Measurements from ENCODE around the gene FETUB.
"Not testable (repeated sequence)": the region's sequence is repeated elsewhere in the genome, so short reads cannot be mapped to it uniquely, and the experiment has no call there.

FETUB gene

DNA sequence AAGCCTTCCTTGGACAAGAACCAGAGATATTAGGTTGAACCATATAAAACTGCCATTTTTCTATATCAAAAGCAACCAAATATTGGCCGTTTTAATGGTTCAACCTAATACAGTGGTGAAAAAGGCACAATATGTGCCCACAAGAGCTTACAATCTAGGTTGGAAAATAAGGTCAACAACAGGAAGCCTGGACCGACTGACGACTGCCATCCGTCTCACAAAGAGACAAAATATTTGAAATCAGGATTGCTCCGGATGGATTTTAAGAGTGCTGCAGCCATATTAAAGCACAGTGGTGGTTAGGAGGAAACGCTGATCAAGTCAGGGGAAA is 26.0 kb upstream of the FETUB start:
- no peak for DNase-seq

DNA sequence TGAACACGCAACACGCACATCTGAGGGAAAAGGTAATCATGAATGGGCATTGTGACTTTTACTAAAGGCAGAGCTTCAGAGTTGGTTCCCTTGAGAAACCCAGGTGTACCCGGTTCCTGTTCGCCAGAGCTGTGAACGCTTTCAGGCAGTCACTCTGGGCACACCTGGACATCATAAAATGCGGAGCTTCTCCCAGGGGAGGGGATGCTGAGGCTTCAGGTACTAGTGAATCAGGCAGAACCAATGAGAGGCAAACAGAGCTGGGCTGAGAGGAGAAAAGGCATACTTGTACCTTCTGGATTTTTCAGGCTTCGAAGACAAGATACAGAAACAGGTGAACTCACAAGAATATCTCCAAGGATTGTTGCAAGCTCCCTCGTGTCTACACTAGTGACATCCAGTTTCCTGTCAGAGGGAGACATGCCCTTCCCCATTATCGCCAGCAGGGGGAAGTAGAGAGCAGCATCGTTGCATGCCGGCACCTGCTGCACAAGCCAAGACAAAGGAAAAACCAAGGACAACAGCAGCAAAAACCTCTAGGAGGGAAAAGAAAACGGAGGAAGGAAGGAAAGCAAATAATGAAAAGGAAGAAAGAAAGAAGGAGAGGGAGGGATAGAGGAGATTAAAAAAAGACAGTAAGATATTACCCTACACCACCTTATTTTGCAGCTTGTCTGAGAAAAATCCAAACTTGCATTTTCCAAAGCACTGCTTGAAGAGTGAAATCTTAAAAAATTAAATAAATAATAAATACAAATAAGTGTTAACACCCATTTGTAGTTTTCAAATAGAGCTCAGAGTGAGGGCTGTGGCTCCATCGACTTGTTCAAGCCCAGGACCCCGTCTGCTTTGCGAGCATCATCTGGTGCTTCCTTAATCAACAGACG is 25.4 kb upstream of the FETUB start:
- peak; percentile 75 to 81 for DNase-seq

DNA sequence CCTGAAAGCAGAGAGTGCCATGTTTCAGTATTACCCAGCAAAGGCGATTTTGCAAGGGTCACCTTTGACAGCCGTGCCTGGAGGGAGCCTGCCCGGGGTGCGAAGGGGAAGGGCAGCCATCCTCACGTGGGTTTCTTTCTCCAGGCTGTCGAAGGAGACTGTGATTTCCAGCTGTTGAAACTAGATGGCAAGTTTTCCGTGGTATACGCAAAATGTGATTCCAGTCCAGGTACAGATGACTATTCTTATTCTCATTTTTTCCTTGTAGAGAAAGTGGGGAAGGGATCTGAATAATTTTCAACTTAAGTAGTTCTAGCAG is 23.9 kb upstream of the FETUB start:
- no peak for DNase-seq

DNA sequence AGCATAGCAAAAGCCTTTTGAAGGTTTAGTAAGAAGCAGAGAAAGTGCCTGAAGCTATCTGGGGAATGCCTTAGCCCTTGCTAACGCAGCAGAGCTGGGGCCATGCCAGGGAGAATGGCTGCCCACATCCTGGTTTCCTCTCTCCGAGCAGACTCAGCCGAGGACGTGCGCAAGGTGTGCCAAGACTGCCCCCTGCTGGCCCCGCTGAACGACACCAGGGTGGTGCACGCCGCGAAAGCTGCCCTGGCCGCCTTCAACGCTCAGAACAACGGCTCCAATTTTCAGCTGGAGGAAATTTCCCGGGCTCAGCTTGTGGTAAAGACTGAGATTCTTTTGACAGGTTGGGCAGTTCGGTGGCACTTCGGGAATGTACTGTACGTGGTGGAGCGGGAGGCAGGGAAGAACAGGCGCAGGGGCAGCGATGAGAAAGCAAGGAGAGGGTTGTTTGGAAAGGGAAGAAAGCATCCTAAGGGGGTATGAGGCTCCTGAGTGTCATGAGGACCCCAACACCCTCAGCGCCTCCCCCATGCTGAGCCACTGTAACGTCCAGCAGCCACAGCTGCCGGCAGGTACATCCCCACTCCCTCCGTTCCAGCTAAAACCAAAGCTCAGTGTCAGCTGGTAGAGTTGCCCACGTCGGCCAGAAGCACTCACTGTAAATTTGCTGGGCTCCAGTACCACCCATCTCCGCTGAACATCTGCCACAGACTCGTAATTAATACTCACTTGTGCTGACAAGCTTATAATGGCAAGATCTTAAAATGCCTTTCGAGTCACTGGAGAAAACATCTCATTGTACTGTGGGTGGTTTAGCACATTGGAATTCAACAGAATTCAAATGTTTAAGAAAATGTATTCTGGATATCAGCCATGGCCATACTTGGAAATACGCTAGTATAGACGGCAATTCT is 22.9 kb upstream of the FETUB start:
- DNase-seq = peak; percentile 88 to 89

DNA sequence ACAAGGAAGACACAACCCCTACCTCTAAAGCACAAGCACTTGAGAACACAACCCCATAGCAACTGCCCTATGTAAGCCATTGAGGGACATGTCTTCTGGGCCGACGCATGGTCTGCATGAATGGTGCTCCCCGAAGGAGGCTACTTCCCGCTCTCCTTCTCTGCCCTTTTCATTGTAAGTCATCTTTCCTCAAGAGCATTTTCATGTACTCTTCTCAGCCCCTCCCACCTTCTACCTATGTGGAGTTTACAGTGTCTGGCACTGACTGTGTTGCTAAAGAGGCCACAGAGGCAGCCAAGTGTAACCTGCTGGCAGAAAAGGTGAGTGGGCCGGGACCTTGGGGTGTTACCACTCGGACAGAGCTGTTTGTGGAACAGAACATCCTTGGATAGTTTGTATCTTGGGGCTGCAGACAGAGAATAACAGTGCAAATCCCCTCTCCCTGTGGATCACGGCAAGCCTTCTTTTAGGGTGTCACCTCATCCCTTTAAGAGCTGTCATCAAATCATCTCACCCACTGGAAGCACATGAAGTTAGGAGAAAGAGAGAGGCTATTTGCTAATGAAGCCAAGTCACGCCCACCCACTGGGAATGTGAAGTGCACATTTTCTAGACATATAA is 21.8 kb upstream of the FETUB start:
- DNase-seq = no peak

DNA sequence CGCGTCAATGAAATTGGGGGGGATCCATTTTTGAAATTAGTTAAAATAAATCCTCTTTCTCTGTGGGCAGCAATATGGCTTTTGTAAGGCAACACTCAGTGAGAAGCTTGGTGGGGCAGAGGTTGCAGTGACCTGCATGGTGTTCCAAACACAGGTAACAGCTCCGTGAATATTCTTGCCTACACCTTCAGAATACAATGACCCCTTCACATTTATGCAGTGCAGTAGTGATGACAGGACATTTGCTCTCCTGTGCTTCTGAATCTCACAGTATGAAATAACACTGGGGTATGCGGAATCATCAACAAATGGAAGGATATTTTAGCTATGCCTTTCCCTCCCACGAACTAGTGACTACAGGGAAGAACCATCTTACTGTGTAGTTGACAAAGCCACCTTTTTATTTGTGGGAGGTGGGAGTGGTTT is 20.4 kb upstream of the FETUB start:
- no peak for DNase-seq

DNA sequence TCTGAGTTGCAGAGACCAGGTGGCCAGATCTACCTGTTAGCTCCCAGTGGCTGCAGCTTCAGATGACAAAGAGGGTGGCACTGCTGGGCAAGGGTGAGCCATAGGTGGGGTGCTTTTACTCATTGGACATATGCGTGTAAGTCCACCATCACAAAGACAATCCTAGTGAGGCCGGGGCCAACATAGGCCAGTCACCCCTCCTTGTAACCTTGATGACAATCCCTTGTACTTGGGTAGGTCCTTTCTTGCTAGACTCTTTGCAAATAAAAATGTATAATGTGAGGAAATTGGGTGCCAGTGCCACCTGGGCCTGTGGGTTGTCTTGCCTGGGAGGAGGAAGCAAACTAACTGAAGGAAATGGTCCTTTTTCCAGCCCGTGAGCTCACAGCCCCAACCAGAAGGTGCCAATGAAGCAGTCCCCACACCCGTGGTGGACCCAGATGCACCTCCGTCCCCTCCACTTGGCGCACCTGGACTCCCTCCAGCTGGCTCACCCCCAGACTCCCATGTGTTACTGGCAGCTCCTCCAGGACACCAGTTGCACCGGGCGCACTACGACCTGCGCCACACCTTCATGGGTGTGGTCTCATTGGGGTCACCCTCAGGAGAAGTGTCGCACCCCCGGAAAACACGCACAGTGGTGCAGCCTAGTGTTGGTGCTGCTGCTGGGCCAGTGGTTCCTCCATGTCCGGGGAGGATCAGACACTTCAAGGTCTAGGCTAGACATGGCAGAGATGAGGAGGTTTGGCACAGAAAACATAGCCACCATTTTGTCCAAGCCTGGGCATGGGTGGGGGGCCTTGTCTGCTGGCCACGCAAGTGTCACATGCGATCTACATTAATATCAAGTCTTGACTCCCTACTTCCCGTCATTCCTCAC is 19.7 kb upstream of the FETUB start:
- no peak for DNase-seq

DNA sequence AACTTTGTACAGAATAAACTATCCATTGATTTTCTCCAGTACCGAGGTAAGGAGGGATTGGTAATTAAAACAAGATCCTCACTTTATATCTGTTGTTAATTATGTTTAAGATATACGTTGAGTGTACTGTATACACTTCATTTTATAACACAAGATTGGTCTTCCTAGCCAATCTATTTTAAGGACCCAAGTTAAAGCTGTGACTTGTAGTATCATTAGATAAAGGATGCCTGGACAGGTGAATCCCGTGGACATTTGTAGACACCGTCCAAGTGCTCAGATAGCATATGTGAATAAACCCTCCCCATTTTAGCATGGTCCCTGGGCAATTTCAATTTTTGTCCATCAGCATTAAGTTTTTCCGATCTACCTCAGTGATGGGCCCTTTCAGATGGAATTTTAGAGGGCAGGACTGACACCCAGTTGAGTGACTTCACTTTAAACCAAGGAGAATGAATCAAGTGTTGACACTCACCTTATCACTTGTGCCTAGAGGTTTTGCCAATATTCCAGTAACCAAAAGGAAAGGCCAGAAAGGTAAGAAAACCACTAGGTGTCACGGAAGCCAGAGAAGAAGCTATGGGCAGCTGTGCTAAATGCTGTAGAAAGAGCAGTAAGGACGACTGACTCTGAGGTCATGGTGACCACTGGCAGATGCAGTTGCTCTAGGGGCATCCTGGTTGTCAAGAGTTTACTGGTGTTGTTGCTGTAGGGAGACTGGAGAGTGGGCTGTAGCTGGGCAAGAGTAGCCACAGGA is 18.1 kb upstream of the FETUB start:
- no peak for DNase-seq

DNA sequence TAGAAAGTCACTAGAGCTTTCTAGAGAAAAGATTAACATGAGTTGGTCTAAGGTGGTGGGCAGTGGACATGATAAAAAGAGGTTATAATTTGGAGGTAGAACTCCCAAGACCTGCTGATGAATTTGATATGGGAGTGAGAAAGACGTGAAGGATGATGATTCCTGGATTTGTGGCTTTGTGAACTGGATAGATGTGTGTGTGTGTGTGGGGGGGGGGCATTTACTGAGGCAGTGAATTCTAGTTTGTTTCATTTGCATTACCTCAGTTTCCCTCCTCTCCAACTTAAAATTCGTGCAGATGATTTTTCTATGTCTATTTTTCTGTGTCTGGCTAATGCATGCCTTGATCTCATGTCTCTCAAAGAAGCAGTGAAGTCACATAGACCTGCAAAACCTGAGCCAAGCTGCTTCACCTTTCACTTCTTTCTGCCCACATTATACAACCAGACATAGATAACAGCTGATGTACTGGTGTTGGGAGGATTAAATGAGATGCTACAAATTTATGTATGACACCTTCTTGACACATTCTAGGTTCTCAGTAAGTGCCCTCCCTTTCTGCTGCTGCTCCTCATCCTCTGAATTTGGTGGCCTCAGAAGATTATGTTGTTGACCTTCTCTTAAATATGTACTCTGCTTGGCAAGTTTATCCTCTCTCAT is 17.4 kb upstream of the FETUB start:
- no peak for DNase-seq

DNA sequence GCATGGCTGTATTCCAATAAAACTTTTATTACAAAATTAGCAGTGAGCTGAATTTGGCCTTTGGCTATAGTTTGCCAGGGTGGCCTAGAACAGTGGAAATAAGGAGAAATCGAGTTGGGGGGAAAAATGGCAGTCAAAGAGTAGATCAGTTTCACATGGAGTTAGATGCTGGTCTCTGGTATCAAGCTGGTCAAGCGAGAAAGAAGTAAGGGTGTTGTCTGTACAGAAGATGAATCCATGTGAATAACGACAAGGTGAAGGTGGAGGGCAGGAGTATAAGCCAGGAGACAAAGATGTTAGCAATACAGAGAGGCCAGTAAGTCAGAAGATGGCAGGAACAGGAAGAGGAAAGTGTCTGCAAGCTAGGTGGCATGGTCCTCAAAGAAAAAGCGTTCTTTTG is 15.6 kb upstream of the FETUB start:
- no peak for DNase-seq

DNA sequence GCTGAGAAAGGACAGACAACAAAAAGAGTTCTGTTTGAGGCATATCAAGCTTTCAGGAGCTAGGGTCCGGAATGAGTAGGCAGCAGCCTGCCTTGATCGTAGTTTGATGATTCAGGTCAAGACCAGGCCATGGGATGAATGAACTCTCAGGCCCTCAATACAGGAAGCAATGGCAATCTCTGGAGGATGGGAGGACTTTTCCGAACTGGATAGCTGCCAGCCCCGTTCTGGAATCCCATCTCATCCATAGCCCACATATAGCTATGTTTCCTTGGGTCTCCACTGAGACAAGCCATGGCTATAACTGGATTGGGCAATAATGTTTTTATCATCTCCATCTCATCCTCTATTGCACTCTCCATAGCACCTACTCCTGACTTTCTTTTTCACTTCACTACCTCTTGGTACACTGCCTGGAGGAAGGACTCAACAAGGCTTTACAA is 14.6 kb upstream of the FETUB start:
- DNase-seq = no peak

DNA sequence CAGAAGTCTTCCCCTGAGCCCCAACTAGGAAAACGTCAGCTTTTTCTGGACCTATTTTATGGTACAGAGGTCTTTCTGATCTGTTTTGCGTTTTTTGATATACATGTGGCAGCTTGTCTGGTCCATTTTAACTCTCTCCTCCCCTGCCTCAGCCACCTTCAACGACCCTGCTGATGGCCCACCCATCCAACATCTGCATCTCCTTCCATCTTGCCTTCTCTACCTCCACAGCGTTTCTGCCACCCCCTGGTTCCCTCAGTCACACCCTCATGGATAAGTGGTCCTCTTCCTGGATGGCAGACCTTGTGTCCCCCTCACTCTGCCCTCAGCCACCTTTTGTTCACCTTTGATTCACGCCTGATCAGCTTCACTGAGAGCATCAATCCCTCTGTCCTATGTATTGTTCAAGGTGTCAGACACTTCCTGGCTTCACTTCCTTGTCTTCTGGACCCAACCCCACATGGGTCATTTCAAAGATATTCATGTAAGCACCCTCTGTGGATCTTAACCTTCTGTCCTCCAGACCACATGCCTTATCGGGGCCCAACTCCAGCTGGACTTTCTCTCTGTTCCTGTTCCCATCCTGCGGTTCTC is 13.8 kb upstream of the FETUB start:
- no peak for DNase-seq

DNA sequence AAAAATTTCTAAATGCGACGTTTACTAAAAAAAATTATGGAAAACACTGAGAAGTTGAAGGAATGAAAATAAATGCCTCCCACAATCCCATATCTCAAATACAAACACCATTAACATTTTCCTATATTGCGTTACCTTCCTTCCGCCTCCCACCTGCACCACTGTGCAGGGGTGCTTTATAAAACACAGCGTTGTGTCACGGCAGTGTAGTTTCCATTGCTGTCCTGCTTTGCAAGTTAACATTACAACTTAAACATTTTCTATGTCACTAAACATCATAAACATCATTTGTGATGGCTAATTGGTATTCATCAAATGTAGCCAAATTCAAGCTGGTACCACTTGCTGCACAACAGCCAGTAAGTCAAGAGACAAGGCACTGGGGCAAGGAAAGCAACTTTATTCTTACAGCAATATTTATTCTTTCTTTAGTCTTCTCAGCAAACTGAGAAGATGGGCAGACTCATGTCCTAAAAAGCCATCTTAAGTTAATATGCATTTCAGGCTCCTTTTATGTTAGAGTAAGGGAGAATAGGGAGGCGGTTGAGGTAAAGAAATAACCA is 12.3 kb upstream of the FETUB start:
- no peak for DNase-seq

DNA sequence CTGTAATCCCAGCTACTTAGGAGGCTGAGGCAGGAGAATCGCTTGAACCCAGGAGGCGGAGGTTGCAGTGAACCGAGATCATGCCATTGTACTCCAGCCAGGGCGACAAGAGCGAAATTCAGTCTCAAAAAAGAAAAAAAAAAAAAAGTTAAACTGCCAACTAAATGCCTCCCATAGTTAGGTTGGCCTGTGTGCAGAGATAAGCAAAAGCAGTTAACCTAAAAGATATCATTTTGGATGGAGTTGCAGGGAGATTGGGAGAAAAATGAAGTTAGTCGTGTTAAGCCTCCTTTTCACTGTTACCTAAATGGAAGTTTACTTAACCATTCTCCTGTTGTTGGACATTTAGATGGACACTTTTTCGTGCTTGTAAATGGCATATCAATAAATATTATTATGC is 11.4 kb upstream of the FETUB start:
- DNase-seq = no peak

DNA sequence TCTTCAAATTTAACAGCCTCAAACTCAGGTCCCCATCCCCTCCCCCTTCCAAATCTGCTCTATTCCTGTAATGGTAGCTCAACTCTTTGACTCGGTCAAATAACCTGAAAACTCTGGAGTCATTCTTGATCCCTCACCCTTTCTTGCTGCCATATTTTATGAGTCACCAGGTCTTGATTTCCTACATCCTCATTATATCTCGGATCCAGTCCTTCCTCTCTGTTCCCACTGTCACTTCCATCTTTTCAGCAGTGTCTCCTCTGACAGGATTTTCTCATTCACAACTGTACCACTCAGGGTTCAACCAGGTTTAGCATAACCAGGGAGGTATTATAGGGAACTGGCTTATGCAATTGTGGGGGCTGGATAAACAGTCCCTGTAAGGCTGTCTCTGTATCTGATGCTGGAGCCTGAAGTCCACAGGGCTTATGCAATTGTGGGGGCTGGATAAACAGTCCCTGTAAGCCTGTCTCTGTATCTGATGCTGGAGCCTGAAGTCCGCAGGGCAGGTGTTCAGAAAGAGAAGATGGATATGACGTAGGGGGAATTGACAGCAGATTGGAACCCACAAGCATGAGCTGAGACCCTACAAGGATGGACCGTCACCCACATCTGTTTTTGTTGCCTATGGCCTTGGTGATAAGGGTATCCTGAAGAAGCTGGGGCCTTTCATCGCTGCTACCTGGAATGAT is 9.1 kb upstream of the FETUB start:
- DNase-seq = no peak

DNA sequence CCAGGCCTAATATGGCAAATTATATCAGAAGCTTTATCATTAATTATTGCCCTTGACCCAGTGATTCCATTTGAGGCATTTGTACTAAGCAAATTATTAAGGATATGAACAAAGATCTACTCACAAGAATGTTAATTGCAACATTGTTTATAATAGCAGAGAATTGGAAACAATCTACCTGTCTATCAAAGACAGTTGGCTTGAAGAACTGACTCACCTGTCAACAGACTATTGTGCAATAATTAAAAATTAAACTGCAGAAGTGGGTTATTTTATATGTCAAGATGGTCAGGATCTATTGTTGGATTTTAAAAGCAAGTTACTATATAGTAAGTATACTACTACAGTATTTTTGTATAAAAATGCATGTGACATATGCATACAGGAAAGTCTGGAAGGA is 6.7 kb upstream of the FETUB start:
- no peak for DNase-seq

DNA sequence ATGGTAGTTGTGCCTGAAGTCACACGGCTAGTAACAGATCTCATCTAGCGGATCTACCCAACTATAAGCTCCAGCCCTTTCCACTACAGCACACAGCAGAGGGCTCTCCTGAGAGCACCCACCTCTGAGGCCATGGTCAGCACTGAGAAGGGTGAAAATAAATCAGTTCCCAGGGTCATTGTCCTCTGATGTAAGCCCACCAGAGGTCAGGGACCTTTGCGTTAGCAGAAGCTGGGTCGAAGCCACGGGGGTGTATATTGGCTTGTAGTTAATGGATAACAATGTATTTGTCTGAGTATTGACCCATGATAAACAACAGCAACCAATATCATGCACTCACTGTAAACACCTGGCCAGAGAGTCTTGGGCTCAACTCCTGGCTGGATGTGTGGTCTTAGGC is 6.0 kb upstream of the FETUB start:
- not testable (repeated sequence) for DNase-seq

DNA sequence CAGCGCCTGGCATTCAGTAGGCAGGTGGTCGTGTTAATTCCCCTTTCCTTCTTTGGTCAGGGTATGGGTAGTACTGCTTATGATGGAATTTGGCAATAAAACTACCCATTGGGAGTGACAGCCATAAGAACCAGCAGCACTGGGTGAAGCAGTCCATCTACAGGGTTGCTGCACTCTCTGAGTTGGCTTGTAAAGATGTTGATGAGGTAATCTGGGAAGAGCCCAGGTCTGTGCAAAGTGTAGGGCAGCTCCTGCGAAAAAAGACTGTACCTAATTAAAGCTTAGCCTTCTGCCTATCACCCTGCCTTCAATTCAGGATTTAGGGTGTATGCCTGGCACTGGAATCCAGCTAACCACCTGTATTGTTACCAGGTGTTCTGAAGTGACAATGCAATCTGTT is 4.7 kb upstream of the FETUB start:
- DNase-seq = no peak

DNA sequence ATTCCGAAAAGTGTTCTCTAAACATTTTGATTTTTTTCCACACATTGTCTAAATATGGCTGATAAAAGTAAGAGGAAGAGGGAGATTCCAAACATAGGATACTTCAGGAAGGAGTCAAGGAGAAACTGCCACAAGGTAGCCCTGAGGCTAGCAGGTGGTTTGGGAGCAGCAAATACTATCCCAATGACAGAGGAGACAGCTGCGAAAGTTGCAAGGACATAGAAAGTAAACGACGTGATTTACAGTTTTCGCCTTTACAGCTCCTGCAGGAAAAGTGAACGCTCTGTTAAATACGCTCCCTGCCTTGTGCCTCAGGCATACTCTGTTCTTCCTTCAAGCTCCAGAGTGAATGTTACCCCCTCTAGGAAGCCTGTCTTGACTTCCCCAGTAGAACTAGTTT is 3.7 kb upstream of the FETUB start:
- DNase-seq = no peak

DNA sequence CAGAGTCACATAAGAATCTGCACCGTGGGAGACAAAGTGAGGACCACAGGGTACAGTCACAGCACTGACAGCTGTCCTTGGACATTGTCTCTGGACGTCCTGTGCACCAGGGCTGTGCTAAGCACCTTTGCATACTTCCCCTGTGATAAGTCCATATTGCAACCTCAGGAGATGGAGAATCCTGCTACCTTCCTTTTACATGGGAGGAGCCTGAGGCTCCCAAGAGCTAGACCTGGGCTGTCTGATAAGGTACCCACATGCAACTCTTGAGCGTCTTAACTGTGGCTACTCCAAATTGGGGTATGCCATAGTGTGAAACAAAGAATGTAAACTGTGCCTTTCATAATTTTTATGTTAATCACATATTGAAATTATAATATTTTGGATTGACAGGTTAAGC is 2.5 kb upstream of the FETUB start:
- DNase-seq = no peak
